GM19328 (cell line): ENCODE data around the gene RNF41.
A peak's percentile ranks its signal among the peaks of the same experiment; 100 is the strongest.
"Not testable (repeated sequence)": the region's sequence is repeated elsewhere in the genome, so short reads cannot be mapped to it uniquely, and the experiment has no call there.

Experiments used
- ATAC-seq: cut with Tn5 transposase; IDR thresholded peaks from one replicate; pipeline ENCODE4 v1.9.1; 2021; ENCODE audit warnings: mild to moderate bottlenecking, moderate library complexity; ENCODE audit not compliant: unreplicated experiment

The RNF41 gene

DNA sequence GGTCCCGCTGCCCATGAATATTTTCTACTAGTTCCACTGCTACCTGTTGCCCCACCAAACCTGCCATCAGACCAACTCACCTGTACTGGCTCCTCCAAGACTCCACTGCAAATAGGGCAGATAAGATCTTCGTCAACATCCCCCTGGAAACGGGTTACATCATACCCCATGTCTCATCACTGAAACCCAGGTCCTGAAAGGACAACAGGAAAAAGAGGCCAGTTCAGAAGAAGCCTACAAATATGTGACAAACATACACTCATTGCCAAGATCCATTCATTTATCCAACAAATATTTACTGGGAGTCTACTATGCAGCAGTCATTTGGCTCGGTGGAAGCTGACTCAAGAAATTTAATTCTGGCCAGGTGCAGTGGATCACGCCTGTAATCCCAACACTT lies 7.8 kb downstream of the RNF41 start:
- ATAC-seq = no peak

DNA sequence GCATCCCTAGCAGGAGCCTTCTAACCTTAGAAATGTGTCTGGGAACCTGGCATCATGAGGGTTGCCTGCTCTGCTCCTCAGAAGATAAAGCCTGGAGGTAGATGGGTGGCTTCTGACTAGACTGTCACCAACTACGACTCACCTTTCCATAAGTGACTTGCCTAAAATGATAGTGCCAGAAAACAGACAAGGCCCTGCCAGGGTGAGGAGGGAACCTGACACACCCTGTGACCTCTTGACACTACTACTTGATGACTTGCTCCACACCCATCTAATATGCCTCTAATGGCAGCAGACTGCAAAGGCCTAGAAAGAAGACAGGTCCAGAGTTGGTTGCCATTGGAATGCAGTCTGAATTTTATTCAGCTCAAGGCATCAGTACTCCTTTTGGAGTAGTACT lies 9.4 kb downstream of the RNF41 start:
- no peak for ATAC-seq

DNA sequence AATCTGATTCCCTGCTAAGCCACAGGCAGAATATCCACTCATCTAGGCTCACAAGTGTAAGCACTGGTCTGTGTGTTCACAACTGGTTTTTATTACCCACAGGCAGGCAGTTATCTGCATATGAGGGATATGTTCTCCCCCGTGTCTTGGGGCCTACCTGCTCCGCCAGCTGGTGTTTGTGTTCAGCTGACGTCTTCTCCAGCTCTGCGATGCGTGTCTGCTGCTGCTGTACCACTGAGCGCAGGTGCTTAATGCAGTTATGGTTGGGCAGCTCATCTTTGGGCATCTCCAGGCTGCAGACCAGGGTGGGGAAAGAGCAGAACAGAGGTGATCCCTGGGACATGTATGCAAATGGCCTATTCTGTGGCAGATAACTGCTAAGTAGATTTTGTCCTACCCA lies 13.7 kb downstream of the RNF41 start:
- ATAC-seq = no peak

DNA sequence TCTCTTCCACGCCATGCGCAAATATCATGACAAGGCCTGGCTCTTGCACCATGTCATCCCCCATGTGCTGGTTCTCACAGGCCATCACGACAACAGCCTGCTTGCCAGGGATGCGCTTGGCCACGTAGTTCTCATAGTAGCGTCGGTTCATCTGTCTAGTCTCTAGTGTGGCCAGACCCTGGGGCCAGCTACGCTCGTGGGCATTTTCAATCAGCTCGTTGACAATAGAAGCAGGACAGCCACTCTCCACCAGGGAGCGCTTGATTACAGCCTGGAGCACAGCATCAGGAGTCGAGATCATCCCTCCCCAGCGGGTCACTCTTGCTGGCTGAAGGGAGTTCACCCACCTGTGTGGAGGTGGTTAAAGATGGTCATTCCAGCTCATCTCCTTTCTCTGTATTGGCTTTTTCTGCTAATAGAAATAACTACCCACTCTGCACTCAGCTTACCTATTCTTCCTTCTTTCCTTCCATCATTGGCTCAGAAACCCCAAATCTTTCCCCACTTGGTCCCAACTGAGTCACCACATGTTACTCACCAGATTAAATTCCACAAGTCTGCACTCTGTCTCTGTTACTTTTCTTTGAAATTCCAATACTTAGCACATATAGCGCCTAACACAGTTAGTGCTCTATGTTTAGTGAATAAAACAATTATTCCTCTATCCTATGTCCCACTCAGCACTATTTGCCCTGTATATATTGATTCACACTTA lies 15.1 kb downstream of the RNF41 start:
- ATAC-seq = no peak

DNA sequence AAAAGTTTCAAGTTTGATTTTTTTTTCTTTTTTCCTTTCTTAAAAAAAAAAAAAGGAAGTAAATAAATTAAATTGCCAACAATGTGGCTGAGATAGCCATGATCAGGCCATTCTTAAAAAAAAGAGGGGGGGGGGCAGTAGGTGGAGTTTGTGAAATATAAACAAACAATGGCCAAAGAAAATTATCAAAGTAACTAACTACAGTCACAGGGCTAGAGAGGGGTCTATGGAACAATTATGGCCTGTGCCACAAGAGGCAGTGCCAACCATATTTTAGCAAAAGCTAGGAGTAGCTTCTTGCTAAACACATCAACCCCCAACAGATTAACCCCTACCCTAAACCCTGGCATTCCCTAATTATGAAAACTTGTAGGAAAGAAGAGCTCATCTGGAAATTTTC lies 16.3 kb downstream of the RNF41 start:
- no peak for ATAC-seq

DNA sequence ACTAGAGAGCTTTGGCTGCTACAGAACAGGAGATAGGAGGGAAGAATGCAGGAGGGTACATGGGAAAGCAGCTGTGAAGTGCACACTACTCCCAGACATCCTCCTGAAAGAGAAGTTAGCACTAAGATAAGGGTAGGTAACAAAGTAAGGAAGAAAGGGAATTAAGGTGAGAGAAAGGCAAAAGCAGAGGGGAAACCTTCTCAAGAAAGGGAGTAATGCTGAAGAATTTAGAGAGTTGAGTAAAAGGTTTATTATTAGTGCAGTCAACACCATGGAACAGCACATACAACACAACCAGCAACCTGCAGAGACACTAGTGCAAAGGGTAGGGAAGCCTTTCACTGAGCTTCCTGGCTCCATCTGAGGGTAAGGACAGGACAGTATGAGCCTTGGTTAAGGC lies 17.4 kb downstream of the RNF41 start:
- no peak for ATAC-seq

DNA sequence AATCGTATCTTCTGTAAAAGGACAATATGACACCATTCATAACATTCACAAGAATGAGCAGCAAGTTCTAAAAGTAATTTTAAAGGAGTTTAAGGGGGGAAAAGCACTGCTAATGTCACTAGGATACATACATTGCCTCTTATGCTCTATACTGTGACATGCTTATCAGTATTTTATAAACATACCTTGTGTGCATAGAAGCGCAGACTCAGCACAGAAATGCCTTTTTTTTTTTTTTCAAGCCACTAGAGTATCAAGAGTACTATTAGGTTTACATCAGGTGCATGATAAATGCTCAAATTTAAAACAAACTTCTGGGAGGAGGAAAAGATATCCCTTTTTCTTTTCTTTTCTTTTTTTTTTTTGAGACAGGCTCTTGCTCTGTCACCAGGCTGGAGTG lies 18.9 kb downstream of the RNF41 start:
- ATAC-seq = no peak

DNA sequence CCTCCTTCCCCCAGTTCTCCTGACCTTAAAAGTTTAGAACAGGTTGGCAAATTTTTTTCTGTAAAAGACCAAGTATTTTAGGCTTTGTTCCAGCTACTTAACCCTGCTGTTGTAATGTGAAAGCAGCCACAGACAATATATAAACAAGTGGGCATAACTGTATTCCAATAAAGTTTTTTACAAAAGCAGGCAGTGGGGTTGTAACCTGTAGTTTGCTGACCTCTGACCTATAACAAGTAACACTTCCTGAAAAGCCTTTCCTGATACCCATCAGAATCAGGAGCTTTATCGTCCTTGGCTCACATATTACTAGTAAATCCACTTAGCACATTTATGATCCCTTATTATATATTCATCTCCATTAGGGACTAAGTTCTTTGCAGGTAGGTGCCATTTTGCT lies 19.4 kb downstream of the RNF41 start:
- no peak for ATAC-seq

DNA sequence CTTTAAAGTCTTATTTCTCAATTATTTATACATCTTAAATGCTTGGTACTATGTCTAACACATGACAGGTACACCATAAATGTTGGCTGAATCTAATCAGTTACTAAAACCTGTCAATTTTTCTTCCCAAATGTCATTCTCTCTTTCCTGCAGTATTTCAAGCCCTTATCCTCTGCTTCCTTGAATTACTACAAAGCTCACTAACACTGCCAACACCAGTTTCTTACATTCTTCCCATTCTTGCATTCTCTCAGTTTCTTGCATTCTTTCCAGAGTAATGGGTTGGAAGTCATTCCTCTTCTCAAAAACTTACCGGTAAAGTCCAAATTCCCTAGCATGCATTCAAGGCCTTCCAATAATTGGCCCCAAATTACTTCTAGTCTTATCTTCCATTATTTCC lies 22.9 kb downstream of the RNF41 start:
- ATAC-seq = no peak

DNA sequence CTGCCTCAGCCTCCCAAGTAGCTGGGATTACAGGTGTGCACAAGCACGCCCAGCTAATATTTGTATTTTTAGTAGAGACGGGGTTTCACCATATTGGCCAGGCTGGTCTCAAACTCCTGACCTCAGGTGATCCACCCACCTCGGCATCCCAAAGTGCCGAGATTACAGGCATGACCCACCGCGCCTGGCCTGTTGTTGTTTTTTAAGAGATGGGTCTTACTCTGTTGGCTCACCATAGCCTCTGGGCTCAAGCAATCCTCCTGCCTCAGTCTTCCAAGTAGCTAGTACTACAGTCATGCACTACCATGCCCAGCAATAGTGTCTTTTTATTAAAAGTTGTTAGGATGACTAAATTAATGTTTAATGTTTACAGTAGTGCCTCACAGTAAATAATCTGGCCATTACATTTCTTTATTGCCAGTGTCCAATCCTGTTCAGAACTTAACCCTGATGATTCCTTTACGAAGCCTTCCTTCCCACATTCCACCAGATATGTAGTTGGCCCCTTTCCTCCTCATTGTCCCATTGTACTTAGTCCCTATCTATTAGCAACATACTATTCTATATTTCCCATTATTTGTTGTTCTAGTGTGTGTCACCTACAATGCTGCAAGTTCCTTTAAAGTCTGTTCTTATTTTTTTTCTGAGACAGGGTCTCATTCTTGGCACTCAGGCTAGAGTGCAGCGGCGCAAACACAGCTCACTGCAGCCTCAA lies 23.6 kb downstream of the RNF41 start:
- ATAC-seq = no peak

DNA sequence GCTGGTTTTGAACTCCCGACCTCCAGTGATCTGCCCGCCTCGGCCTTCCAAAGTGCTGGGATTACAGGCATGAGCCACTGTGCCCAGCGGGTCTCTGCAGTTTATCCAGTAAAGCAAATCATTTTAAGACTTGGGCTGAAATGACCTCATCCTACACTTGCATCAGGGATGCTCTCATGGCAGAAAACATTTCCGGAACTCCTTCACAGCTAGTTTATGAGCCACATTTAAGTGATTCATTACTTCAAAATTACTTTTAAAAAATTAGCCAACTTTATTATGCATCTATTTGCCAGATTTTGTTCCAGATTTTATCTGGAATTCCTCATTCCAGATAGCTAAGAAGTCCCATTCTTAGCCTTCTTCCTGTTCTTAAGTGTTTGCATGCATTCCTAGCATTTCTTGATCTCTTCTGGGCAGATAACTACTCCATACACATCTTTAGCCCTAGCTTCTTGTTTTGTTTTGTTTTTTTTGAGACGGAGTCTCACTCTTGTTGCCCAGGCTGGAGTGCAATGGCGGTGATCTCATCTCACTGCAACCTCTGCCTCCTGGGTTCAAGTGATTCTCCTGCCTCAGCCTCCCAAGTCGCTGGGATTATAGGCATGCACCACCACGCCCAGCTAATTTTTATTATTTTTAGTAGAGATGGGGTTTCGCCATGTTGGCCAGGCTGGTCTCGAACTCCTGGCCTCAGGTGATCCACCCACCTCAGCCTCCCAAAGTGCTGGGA lies 24.7 kb downstream of the RNF41 start:
- not testable (repeated sequence) for ATAC-seq

DNA sequence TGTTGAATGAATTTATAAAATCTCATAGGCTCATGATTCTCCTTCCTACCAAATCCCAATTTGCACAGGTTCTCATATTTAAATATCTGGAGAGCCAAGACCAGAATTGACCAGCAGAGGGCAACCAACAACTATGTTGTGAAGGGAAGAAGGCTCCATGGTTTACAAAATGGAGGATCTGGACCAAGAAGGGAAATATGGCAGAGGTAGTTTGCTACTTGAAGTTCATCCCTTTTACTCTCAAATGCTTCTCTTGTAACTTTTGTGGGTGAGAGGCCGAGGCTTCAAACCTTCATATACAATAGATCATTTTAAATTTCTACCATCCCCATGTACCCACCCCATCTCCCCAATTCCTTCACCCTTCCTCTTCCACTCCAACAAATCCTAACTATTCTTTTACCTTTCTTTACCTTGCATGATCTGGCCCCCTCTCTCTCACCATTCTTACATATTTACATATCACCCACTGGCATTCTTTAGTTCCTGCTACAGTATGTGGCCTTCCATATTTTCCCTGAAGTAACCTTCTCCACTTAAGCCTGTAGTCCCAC lies 28.6 kb downstream of the RNF41 start:
- no peak for ATAC-seq

DNA sequence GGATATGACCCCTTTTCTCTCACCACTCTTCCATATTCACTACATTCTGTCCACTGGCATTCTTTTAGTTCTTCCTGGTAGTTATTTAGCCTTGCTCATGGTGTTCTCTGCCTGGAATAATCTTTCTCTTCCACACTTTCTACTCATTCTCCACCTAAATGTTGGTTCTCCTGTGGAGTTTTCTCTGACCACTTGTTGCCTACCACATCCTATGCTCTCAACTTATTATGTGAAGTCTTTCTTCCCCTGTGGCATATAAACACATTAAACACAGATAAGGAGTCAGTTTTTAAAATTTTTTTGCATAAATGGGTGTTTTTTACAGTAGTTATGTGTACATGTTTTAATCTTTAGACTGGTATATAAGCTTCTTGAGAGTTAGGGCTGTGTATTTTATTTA lies 29.1 kb downstream of the RNF41 start:
- ATAC-seq = no peak

DNA sequence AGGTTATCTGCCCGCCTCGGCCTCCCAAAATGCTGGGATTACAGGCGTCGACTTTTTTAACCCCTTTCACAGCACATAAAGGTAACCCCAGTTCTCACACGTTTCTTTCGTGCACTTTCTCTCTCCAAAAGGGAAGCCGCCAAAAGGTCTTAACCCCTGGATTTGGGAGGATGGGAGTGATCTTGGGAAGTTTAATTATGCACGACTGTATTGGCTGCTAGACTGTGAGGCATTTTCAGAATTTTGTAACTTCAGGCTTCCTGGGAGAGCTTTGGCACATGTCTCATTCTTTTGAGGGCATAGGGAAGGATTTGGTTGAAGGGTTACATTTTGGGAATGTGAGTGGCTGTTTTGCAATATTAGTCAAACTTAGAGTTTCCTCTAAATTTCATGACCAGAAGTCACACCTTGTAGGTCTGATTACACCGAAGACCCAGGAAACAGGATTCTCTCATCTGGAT lies 31.0 kb downstream of the RNF41 start:
- no peak for ATAC-seq

DNA sequence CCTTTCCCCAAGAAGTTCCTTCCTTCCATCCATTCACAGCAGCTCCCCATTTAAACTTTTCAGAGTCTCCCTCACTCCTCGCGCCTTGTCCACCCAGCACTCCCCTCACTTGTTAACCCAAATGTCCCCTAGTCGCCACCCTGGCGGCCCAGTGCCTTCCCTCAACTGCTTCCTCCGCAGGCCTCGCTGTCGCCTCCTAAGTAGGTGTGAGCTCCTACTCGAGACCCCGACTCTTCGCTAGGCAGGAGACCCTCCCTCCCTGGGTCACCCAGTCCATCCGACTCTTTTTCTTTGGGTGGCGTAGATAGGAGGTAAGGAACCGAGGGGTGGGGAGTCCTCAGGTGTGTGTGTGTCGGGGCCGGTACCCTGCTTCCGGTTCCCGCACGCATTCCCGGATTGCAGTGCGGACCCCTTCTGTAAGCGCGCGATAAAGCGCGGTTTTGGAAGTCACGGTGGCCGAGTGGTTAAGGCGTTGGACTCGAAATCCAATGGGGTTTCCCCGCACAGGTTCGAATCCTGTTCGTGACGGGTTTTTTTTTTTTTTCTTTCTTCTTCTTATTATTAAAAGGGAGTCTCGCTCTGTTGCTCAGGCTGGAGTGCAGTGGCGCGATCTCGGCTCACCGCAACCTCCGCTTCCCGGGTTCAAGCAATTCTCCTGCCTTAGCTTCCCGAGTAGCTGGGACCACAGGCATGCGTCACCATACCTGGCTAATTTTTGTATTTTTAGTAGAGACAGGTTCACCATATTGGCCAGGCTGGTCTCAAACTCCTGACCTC lies 31.6 kb downstream of the RNF41 start:
- peak; percentile 25 for ATAC-seq

DNA sequence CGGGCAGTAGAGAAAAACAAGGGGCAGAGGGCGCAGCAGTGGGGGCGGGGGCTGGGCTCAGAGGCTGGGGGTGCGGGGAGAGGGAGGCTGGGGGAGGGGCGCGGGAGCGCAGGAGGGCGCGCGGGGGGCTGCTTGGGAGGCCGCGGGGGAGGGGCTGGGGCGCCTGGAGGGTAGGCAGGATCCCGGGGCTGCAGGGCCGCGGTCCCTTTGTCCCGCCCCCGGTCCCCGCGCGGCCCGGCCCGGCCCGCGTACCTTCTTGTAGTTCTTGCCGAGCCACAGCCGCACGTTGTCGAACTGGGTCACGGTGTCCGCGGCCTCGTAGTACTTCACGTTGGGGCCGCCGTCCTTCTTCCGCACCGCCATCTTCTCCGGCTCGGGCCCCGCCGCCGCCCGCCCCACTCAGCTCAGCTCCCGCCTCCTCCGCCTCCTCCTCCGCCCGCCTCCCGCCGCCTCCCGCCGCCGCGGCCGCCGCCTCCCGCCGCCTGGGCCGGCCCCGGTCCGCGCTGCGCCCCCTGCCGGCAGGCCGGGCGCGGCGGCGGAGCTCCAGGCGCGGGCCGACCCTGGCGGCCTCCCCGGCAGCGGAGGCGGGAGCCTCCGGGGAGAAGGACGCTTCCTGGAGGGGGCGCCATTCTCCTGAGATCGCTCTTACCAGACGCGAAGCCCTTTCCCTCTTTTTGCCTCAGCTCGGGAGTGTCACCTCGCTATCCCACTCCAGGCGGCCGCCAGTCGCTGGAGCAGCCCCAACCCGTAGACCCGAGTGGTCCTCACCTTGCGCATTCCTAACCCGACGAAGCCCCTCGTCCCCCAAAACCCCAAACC lies 32.4 kb downstream of the RNF41 start, which contains the start of gene SMARCC2:
Gene SMARCC2 (minus strand): TSS at position 385 of the 819 bp plus-strand sequence. CDS start 22 bp downstream, at position 363.
- ATAC-seq = peak; percentile 60

DNA sequence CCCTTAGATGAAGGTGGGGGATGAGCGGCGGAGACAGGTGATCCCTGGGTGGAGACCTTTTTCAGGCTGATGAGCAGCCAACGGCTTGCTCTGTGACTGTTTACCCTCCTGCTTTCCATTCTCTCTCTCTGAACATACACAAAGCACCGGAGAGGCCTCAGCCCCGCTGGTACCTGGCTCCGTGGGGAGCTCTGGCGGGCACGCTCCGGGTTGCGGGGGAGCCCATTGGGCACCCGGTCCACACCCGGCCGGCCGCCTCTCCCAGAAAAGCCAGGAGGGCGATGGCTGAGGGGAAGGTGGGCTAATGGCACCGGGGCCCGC lies 33.0 kb downstream of the RNF41 start:
- peak; percentile 9 for ATAC-seq

DNA sequence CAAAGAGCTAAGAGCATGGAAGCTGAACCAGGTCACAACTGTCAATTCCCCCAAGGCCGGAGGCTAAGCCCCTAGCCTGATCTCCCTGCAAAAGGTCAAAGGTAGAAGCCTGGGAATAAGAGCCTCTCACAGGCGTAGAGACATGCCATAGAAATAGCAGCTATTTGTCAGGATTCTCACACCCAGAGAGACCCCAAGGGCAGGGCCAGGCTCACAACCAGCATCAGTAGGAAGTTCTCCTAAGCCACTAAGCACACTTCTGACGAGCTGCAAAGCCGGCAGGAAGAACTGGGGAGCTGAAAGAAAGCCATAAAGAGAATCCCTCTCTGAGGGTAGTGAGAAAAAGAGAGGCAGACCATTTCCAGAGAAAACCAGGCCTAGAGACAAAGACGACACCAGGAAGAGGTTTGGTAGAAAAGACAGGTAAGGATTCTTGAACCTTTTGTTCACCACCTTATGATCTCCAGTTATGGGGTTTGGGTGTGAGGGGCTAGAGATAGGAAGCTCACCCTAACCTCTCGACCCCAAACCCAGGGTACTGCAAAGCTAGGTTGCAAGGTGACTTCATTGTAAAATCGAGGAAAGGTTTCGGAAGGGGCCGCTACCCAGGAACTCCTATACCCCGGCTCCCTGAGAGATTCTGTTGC lies 33.5 kb downstream of the RNF41 start:
- ATAC-seq = no peak

DNA sequence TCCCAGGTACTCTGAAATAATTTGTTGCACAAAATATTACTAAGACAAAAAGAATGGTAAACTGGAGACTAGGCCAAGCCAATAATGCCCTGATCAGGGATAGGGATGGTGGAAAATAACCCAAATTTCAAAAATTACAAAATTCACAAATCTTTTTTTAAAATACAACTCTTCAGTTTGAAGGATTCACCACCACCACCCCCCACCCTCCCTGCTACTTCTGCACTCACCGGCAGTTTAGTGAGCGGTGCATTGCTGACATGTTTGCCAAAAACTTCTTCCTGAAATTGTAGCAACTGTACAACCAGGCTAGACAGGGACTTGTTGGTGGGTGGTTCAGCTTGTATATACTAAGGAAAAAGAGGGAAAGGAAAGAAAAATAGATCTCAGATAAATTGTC lies 34.8 kb downstream of the RNF41 start:
- no peak for ATAC-seq

DNA sequence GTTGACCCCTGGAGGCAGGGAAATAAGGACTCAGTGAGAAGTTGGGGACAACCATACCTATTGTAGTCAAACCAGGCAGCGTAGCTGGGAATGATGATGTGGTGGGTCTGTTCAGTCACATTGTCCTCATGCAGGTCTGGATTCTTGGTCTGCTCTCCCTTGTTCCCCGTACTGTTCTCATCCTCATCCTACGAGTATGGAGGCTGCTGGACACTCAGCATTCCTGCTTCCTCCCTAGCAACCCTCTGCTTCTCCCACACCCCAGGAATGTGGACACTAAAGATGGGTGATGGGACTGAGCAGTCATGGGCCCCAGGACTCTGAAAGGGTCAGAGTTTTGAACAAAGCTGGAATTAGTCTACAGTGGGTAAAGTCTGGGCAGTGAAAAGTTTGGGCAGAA lies 43.4 kb downstream of the RNF41 start:
- ATAC-seq = no peak
